HepG2 (cell line): ENCODE results near the gene NRP1.

ENCODE experiments used
- EZH2 ChIP-seq: conservative IDR thresholded peaks from 2 replicates; pipeline ENCODE4 v1.6.1; 2012; ENCODE audit warnings: mild to moderate bottlenecking, low read depth, low read length, moderate library complexity
- MAFG ChIP-seq: sonication (generic); formaldehyde crosslinking; IDR thresholded peaks from 2 replicates; pipeline ENCODE4 v1.5.1; 2020; ENCODE audit warnings: mild to moderate bottlenecking, missing genetic modification reagents
- SIN3A ChIP-seq: IDR thresholded peaks from 2 replicates; pipeline ENCODE4 v1.6.1; 2011; ENCODE audit warnings: low read depth, mild to moderate bottlenecking, control low read depth, low read length, borderline replicate concordance
- ZNF746 ChIP-seq: sonication (generic); formaldehyde crosslinking; IDR thresholded peaks from 2 replicates; pipeline ENCODE4 v1.8.0; 2022; ENCODE audit warnings: mild to moderate bottlenecking, missing genetic modification reagents
- TF ChIP-seq, protein P1 (sequence below): sonication (generic); formaldehyde crosslinking; IDR thresholded peaks from 2 replicates; pipeline ENCODE4 v1.5.0; 2020; ENCODE audit warnings: mild to moderate bottlenecking, missing genetic modification reagents, moderate library complexity
- TF ChIP-seq, protein P2 (sequence below): fragments of 450-650 bp; IDR thresholded peaks from 2 replicates; pipeline ENCODE4 v1.6.1; 2017; ENCODE audit warnings: mild to moderate bottlenecking

DNA sequence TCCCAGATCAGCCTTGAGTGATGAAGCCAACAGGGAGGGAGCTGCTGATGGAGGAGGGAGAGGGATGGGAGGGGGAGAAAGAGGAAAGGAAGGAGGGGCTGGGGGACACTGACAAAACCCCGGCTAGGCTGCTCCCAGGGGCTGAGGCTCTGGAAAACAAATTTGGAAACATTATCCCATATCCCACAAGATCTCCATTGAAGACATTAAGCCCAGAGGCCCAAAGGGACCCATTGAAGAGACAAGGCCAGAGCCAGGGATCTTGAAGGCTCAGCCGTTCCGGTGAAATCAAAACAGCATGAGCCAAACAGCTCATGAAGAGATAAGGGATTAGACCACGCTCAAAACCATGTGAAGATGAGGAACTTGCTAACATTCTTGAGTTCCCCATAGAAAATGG, 192.2 kb downstream of the NRP1 start:
- TF ChIP-seq MAFG (CRISPR knock-in tag), result no peak
- TF ChIP-seq, protein P1, sequence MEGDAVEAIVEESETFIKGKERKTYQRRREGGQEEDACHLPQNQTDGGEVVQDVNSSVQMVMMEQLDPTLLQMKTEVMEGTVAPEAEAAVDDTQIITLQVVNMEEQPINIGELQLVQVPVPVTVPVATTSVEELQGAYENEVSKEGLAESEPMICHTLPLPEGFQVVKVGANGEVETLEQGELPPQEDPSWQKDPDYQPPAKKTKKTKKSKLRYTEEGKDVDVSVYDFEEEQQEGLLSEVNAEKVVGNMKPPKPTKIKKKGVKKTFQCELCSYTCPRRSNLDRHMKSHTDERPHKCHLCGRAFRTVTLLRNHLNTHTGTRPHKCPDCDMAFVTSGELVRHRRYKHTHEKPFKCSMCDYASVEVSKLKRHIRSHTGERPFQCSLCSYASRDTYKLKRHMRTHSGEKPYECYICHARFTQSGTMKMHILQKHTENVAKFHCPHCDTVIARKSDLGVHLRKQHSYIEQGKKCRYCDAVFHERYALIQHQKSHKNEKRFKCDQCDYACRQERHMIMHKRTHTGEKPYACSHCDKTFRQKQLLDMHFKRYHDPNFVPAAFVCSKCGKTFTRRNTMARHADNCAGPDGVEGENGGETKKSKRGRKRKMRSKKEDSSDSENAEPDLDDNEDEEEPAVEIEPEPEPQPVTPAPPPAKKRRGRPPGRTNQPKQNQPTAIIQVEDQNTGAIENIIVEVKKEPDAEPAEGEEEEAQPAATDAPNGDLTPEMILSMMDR (CRISPR knock-in tag), result no peak
- TF ChIP-seq, protein P2, sequence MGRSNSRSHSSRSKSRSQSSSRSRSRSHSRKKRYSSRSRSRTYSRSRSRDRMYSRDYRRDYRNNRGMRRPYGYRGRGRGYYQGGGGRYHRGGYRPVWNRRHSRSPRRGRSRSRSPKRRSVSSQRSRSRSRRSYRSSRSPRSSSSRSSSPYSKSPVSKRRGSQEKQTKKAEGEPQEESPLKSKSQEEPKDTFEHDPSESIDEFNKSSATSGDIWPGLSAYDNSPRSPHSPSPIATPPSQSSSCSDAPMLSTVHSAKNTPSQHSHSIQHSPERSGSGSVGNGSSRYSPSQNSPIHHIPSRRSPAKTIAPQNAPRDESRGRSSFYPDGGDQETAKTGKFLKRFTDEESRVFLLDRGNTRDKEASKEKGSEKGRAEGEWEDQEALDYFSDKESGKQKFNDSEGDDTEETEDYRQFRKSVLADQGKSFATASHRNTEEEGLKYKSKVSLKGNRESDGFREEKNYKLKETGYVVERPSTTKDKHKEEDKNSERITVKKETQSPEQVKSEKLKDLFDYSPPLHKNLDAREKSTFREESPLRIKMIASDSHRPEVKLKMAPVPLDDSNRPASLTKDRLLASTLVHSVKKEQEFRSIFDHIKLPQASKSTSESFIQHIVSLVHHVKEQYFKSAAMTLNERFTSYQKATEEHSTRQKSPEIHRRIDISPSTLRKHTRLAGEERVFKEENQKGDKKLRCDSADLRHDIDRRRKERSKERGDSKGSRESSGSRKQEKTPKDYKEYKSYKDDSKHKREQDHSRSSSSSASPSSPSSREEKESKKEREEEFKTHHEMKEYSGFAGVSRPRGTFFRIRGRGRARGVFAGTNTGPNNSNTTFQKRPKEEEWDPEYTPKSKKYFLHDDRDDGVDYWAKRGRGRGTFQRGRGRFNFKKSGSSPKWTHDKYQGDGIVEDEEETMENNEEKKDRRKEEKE, result no peak
- no peak for TF ChIP-seq SIN3A
- TF ChIP-seq EZH2, result no peak
- no peak for TF ChIP-seq ZNF746 (CRISPR knock-in tag)
